GM12878 (cell line): ENCODE results near the gene TULP1. TPM values are rescaled to one million over a fixed set of nuclear protein-coding genes. Genes with fewer than 3 reads are reported as not detected.

Experiments
- CHD1 ChIP-seq: IDR thresholded peaks from 2 replicates; pipeline ENCODE4 v1.6.1; 2012; ENCODE audit warnings: low read depth, low read length, improper control_type of control experiment
- HDAC6 ChIP-seq: fragments of 200-600 bp; sonication (generic); IDR thresholded peaks from one replicate; pipeline ENCODE4 v1.8.0; 2017; ENCODE audit warnings: antibody characterized with exemption; ENCODE audit not compliant: unreplicated experiment
- JUND ChIP-seq: IDR thresholded peaks from 2 replicates; pipeline ENCODE4 v1.6.1; 2012; ENCODE audit warnings: low read depth, mild to moderate bottlenecking, low read length, improper control_type of control experiment, moderate library complexity
- NFXL1 ChIP-seq: fragments of 450-650 bp; IDR thresholded peaks from 2 replicates; pipeline ENCODE4 v1.6.1; 2017; ENCODE audit warnings: antibody characterized with exemption, mild to moderate bottlenecking, borderline replicate concordance
- NR2C2 ChIP-seq: IDR thresholded peaks from 2 replicates; pipeline ENCODE4 v1.6.1; 2011; ENCODE audit warnings: borderline replicate concordance, low read depth; ENCODE audit not compliant: control insufficient read depth, insufficient read length
- PML ChIP-seq: IDR thresholded peaks from 2 replicates; pipeline ENCODE4 v1.6.1; 2012; ENCODE audit warnings: low read length, inconsistent platforms
- RAD21 ChIP-seq: IDR thresholded peaks from 2 replicates; pipeline ENCODE4 v1.6.1; 2011; ENCODE audit warnings: mild to moderate bottlenecking, low read depth, low read length, moderate library complexity; ENCODE audit not compliant: insufficient read depth
- RAD51 ChIP-seq: fragments of 450-650 bp; IDR thresholded peaks from 2 replicates; pipeline ENCODE4 v1.6.1; 2016; ENCODE audit warnings: moderate library complexity, mild to moderate bottlenecking, inconsistent platforms
- RFX5 ChIP-seq: IDR thresholded peaks from 2 replicates; pipeline ENCODE4 v1.6.1; 2011; ENCODE audit warnings: low read depth, low read length, improper control_type of control experiment
- RUNX3 ChIP-seq: IDR thresholded peaks from 2 replicates; pipeline ENCODE4 v1.6.1; 2012; ENCODE audit warnings: low read length, inconsistent platforms
- TARDBP ChIP-seq: IDR thresholded peaks from 2 replicates; pipeline ENCODE4 v1.6.1; 2016; ENCODE audit warnings: borderline replicate concordance
- TCF12 ChIP-seq: IDR thresholded peaks from 2 replicates; pipeline ENCODE4 v1.6.1; 2011; ENCODE audit warnings: low read depth, mild to moderate bottlenecking, low read length
- WRNIP1 ChIP-seq: IDR thresholded peaks from 2 replicates; pipeline ENCODE4 v1.6.1; 2011; ENCODE audit warnings: low read depth, low read length, improper control_type of control experiment, borderline replicate concordance
- ZNF24 ChIP-seq: fragments of 450-650 bp; IDR thresholded peaks from 2 replicates; pipeline ENCODE4 v1.6.1; 2017; ENCODE audit warnings: antibody characterized with exemption, mild to moderate bottlenecking
- ZNF384 ChIP-seq: IDR thresholded peaks from 2 replicates; pipeline ENCODE4 v1.6.1; 2012; ENCODE audit warnings: low read depth, mild to moderate bottlenecking, low read length, improper control_type of control experiment, borderline replicate concordance
- ZNF622 ChIP-seq: fragments of 450-650 bp; IDR thresholded peaks from 2 replicates; pipeline ENCODE4 v1.6.1; 2017; ENCODE audit warnings: mild to moderate bottlenecking, inconsistent platforms
- polyA plus RNA-seq, 11 experiments: library from polyadenylated mRNA; depleted of rRNA in 4 of 11; unstranded in 6 of 11; stranded (reverse) in 5 of 11; fragments of >200 nt; fragmentation: Nextera tagmentation in 4 of 11; fragmentation: Illumina TruSeq in 1 of 11; extraction: Ambion mirVana in 4 of 11; extraction: Trizol in 1 of 11; gene quantifications; 1 replicate in 1 of 11; 2 replicates in 10 of 11; pipeline versions ENCODE4 v1.2.1 to v1.2.3, GENCODE V29; 2011 to 2016; ENCODE audit warnings: inconsistent platforms in 2 of 11, missing spikeins in 2 of 11, low read depth in 1 of 11
- total RNA-seq, 4 experiments: library from RNA; depleted of rRNA in 3 of 4; stranded (reverse); fragments of >200 nt in 3 of 4; fragmentation: Illumina TruSeq in 1 of 4; extraction: Trizol in 1 of 4; gene quantifications; 2 replicates each; pipeline versions ENCODE4 v1.2.1 to v1.2.3, GENCODE V29; 2013 to 2021
- TF ChIP-seq, protein P1 (sequence below): fragments of 450-650 bp; IDR thresholded peaks from 2 replicates; pipeline ENCODE4 v1.6.1; 2016; ENCODE audit warnings: mild to moderate bottlenecking
- TF ChIP-seq, protein P2 (sequence below): IDR thresholded peaks from 2 replicates; pipeline ENCODE4 v1.6.1; 2012; ENCODE audit warnings: improper control_type of control experiment, low read depth, low read length; ENCODE audit not compliant: insufficient replicate concordance
- TF ChIP-seq, protein P3 (sequence below): fragments of 150-350 bp; IDR thresholded peaks from 2 replicates; pipeline ENCODE4 v1.6.1; 2016; ENCODE audit warnings: low read depth, low read length
- TF ChIP-seq, protein P4 (sequence below): IDR thresholded peaks from 2 replicates; pipeline ENCODE4 v1.6.1; 2012; ENCODE audit warnings: low read depth, low read length, improper control_type of control experiment

The TULP1 gene
- total and polyA plus RNA-seq, 10 of the 15 experiments (the other 5 are each of a cell fraction or from before 2014, with no cell fraction given) = not detected

DNA sequence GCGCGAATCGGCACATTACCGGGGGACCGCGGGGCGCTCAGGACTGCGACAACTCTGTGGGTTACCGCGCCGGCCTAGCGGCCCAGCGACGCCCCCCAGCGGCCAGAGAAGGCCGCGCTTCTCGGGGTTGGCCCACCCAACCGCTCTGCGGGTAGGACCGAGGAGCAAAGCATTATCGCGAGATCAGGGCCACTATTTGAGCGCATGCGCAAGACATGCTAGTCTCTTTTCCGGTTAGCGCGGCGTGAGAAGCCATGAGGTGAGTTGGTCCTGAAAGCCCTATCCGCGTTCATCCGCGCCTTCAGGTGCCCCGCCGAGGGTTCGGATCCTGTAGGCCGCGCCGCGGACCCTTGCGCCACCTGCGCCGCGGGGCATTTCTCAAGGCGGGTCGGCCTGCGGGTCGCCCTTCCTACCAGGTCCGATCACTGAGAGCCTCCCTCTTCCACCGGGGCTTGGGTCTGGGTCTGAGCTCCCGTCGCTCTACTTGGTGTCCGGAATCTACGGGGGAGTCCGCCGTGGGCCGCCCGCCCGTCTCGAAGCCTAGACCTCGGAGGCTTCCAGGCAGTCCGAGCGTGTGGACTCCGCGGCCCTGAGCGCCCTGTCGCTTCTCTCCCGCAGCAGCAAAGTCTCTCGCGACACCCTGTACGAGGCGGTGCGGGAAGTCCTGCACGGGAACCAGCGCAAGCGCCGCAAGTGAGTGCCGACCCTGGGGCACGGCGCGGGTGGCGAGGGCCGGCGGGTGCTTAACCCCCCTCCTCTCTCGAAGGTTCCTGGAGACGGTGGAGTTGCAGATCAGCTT lies 44.3 kb downstream of the TULP1 start, which contains the start of gene RPL10A (continued):
- TF ChIP-seq, protein P1, sequence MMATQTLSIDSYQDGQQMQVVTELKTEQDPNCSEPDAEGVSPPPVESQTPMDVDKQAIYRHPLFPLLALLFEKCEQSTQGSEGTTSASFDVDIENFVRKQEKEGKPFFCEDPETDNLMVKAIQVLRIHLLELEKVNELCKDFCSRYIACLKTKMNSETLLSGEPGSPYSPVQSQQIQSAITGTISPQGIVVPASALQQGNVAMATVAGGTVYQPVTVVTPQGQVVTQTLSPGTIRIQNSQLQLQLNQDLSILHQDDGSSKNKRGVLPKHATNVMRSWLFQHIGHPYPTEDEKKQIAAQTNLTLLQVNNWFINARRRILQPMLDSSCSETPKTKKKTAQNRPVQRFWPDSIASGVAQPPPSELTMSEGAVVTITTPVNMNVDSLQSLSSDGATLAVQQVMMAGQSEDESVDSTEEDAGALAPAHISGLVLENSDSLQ = 0 out of 2 replicates have a peak, but pooled peaks have one; percentile 33
- TF ChIP-seq, protein P2, sequence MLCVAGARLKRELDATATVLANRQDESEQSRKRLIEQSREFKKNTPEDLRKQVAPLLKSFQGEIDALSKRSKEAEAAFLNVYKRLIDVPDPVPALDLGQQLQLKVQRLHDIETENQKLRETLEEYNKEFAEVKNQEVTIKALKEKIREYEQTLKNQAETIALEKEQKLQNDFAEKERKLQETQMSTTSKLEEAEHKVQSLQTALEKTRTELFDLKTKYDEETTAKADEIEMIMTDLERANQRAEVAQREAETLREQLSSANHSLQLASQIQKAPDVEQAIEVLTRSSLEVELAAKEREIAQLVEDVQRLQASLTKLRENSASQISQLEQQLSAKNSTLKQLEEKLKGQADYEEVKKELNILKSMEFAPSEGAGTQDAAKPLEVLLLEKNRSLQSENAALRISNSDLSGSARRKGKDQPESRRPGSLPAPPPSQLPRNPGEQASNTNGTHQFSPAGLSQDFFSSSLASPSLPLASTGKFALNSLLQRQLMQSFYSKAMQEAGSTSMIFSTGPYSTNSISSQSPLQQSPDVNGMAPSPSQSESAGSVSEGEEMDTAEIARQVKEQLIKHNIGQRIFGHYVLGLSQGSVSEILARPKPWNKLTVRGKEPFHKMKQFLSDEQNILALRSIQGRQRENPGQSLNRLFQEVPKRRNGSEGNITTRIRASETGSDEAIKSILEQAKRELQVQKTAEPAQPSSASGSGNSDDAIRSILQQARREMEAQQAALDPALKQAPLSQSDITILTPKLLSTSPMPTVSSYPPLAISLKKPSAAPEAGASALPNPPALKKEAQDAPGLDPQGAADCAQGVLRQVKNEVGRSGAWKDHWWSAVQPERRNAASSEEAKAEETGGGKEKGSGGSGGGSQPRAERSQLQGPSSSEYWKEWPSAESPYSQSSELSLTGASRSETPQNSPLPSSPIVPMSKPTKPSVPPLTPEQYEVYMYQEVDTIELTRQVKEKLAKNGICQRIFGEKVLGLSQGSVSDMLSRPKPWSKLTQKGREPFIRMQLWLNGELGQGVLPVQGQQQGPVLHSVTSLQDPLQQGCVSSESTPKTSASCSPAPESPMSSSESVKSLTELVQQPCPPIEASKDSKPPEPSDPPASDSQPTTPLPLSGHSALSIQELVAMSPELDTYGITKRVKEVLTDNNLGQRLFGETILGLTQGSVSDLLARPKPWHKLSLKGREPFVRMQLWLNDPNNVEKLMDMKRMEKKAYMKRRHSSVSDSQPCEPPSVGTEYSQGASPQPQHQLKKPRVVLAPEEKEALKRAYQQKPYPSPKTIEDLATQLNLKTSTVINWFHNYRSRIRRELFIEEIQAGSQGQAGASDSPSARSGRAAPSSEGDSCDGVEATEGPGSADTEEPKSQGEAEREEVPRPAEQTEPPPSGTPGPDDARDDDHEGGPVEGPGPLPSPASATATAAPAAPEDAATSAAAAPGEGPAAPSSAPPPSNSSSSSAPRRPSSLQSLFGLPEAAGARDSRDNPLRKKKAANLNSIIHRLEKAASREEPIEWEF = no peak
- TF ChIP-seq ZNF622 (no peak), NR2C2 (no peak), RAD51 (no peak), HDAC6 (no peak), WRNIP1 (no peak), CHD1 (peak; percentile 75; the same call in 1 of the 2 replicates), RUNX3 (peak; percentile 92), ZNF24 (peak; percentile 27; the same call in 1 of the 2 replicates), PML (peak; percentile 100), NFXL1 (no peak), ZNF384 (no peak), JUND (no peak), TARDBP (no peak; the same call in 1 of the 2 replicates), RFX5 (no peak), RAD21 (peak; percentile 79), TCF12 (peak; percentile 57; the same call in 1 of the 2 replicates)
- TF ChIP-seq, protein P3, sequence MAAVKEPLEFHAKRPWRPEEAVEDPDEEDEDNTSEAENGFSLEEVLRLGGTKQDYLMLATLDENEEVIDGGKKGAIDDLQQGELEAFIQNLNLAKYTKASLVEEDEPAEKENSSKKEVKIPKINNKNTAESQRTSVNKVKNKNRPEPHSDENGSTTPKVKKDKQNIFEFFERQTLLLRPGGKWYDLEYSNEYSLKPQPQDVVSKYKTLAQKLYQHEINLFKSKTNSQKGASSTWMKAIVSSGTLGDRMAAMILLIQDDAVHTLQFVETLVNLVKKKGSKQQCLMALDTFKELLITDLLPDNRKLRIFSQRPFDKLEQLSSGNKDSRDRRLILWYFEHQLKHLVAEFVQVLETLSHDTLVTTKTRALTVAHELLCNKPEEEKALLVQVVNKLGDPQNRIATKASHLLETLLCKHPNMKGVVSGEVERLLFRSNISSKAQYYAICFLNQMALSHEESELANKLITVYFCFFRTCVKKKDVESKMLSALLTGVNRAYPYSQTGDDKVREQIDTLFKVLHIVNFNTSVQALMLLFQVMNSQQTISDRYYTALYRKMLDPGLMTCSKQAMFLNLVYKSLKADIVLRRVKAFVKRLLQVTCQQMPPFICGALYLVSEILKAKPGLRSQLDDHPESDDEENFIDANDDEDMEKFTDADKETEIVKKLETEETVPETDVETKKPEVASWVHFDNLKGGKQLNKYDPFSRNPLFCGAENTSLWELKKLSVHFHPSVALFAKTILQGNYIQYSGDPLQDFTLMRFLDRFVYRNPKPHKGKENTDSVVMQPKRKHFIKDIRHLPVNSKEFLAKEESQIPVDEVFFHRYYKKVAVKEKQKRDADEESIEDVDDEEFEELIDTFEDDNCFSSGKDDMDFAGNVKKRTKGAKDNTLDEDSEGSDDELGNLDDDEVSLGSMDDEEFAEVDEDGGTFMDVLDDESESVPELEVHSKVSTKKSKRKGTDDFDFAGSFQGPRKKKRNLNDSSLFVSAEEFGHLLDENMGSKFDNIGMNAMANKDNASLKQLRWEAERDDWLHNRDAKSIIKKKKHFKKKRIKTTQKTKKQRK = no peak
- TF ChIP-seq, protein P4, sequence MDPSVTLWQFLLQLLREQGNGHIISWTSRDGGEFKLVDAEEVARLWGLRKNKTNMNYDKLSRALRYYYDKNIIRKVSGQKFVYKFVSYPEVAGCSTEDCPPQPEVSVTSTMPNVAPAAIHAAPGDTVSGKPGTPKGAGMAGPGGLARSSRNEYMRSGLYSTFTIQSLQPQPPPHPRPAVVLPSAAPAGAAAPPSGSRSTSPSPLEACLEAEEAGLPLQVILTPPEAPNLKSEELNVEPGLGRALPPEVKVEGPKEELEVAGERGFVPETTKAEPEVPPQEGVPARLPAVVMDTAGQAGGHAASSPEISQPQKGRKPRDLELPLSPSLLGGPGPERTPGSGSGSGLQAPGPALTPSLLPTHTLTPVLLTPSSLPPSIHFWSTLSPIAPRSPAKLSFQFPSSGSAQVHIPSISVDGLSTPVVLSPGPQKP = no peak
